ENCODE results near the gene SMARCA5. TPM values are rescaled to one million over a fixed set of nuclear protein-coding genes. Genes with fewer than 3 reads are reported as not detected.
A peak's percentile ranks its signal among the peaks of the same experiment; 100 is the strongest.

The SMARCA5 gene
- polyA plus RNA-seq (2013): 58.7 TPM

DNA sequence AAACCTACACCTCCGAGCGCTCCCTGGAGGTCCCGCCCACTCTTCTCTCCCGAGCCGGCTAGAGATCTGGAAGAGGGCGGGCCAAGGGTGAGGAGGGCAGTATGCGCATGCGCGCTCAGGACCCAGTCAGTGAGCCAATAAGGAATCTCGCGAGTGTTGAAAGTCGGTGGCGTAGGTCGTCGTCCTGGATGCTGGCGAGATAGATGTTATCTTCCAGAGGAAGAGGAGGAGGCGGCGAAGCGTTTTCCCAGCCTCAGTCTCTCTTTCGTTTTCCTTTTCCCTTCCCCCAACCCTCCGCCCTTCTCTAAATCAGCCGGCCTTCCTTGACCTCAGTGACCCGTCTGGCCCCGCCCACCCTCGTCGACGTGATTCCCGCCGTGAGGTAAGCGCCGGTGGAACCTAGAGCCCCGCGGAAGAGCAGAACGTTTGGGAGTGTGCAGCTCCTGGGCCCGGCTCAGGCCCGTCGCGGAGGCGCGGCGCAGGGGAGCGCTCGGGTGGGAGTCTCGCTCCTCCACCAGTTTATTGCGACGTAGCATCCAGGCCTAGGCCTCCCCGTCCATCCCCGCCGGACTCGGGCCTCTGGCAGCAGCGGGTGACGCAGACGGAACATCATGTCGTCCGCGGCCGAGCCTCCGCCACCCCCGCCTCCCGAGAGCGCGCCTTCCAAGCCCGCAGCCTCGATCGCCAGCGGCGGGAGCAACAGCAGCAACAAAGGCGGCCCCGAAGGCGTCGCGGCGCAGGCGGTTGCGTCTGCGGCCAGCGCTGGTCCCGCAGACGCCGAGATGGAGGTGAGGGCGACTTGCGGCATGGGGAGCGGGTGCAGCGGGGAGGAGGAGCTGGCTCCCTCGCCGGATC lies at the start of gene SMARCA5:
SMARCA5 (plus strand) TSS at position 389 of the 855 bp plus-strand sequence; CDS start at position 612, 223 bp downstream.
- Histone ChIP-seq H3K27me3 (replicated peaks in 2 of 5; ENCODE audit: control insufficient read depth in 4 of 5, insufficient read depth in 5 of 5, low read length in 4 of 5) (no peaks in the 10 kb centered on the region), H3K4me1 (ENCODE audit: control extremely low read depth in 1 of 4, control insufficient read depth in 4 of 4, insufficient read depth in 4 of 4, low read length in 3 of 4) (peaks cover 13 to 28% (median 19%) of the 10 kb centered on the region in 4 experiments), H3K9me3 (ENCODE audit: control extremely low read depth in 1 of 5, control insufficient read depth in 4 of 5, insufficient read depth in 2 of 5, low read depth in 1 of 5, low read length in 4 of 5) (peaks cover 0 to 2% (median 0%) of the 10 kb centered on the region in 5 experiments), H3K36me3 (ENCODE audit: control insufficient read depth in 4 of 4, insufficient read depth in 4 of 4, low read length in 3 of 4) (peaks cover 0 to 13% (median 2%) of the 10 kb centered on the region in 4 experiments), H3K27ac (ENCODE audit: insufficient read depth in 1 of 2, low read depth in 1 of 2, low read length in 2 of 2, poor library complexity in 1 of 2, severe bottlenecking in 2 of 2) (peak within 1 kb of the TSS; percentile 96 to 98), H3K4me3 (ENCODE audit: control insufficient read depth in 1 of 7, extremely low read depth in 1 of 7, insufficient read depth in 4 of 7, low read depth in 2 of 7, low read length in 6 of 7) (peak within 1 kb of the TSS; percentile 76 to 100 (median 99))
- DNase-seq: peak; percentile 99
- POLR2A ChIA-PET: interaction anchor here (0.5 to 1.4 kb wide), 5 partner anchors 9 to 676 kb away, joined by 3 to 10 read pairs (median 4); no protein-coding TSS in a partner anchor
- CTCF ChIA-PET: interaction anchor here (2.0 kb wide), 1 partner anchor 11 kb away, joined by 9 read pairs; no protein-coding TSS in a partner anchor
- under 1% methylated on average over 62 of the region's 86 CpGs for WGBS (ENCODE audit: insufficient coverage)

GRCh38 chr4:143473334-143474126 lies 40.0 kb upstream of the SMARCA5 start:
- DNase-seq: peak in 2 of 3 donors; percentile 1 to 4
- Histone ChIP-seq H3K36me3 (ENCODE audit: control insufficient read depth in 4 of 4, insufficient read depth in 4 of 4, low read length in 3 of 4) (peaks cover 7 to 24% (median 15%) of the 10 kb centered on the region in 4 experiments), H3K4me3 (ENCODE audit: control insufficient read depth in 1 of 7, extremely low read depth in 1 of 7, insufficient read depth in 4 of 7, low read depth in 2 of 7, low read length in 6 of 7) (no peak overlapping the region), H3K4me1 (ENCODE audit: control extremely low read depth in 1 of 4, control insufficient read depth in 4 of 4, insufficient read depth in 4 of 4, low read length in 3 of 4) (no peaks in the 10 kb centered on the region), H3K27ac (ENCODE audit: insufficient read depth in 1 of 2, low read depth in 1 of 2, low read length in 2 of 2, poor library complexity in 1 of 2, severe bottlenecking in 2 of 2) (no peak overlapping the region), H3K27me3 (replicated peaks in 2 of 5; ENCODE audit: control insufficient read depth in 4 of 5, insufficient read depth in 5 of 5, low read length in 4 of 5) (no peaks in the 10 kb centered on the region), H3K9me3 (ENCODE audit: control extremely low read depth in 1 of 5, control insufficient read depth in 4 of 5, insufficient read depth in 2 of 5, low read depth in 1 of 5, low read length in 4 of 5) (no peaks in the 10 kb centered on the region)
- POLR2A ChIA-PET: no interaction called here
- CTCF ChIA-PET: no interaction called here
- no CpG with 5 or more reads among the region's 1 CpG for WGBS (ENCODE audit: insufficient coverage)

DNA sequence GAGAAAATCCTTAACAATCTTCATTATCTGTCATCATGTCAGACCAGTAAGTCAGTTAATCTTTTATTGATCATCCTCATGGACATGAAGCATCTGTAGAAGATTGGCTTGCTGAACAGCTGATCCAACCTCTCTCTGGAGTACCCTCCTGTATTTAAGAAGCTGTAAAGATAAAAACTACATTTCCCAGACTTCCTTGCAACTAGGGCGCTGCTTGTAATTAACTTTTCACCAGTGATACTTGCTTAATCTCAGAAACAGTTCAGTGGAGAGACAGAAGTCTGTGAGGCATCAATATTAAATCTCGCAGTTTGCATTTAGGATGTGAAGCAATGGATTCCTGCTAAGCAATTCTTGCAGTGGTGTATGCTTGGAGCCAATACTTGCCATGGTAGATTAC lies 36.0 kb upstream of the SMARCA5 start:
- POLR2A ChIA-PET: no interaction called here

GRCh38 chr4:143481361-143481760 lies 32.1 kb upstream of the SMARCA5 start:
- no peaks in the 10 kb centered on the region for H3K4me1 ChIP-seq (ENCODE audit: control extremely low read depth in 1 of 4, control insufficient read depth in 4 of 4, insufficient read depth in 4 of 4, low read length in 3 of 4)
- ChIA-PET CTCF (interaction anchor here (1.2 to 2.1 kb wide), 3 partner anchors 105 to 282 kb away, joined by 3 to 8 read pairs (median 6); no protein-coding TSS in a partner anchor), POLR2A (no interaction called here)
- no peaks in the 10 kb centered on the region for H3K9me3 ChIP-seq (ENCODE audit: control extremely low read depth in 1 of 5, control insufficient read depth in 4 of 5, insufficient read depth in 2 of 5, low read depth in 1 of 5, low read length in 4 of 5)
- WGBS (ENCODE audit: insufficient coverage): 90% methylated on average over 2 of the region's 3 CpGs
- no peaks in the 10 kb centered on the region for H3K27me3 ChIP-seq (replicated peaks in 2 of 5; ENCODE audit: control insufficient read depth in 4 of 5, insufficient read depth in 5 of 5, low read length in 4 of 5)
- H3K36me3 ChIP-seq (ENCODE audit: control insufficient read depth in 4 of 4, insufficient read depth in 4 of 4, low read length in 3 of 4): no peaks in the 10 kb centered on the region
- no peak overlapping the region for H3K4me3 ChIP-seq (ENCODE audit: control insufficient read depth in 1 of 7, extremely low read depth in 1 of 7, insufficient read depth in 4 of 7, low read depth in 2 of 7, low read length in 6 of 7)
- H3K27ac ChIP-seq (ENCODE audit: insufficient read depth in 1 of 2, low read depth in 1 of 2, low read length in 2 of 2, poor library complexity in 1 of 2, severe bottlenecking in 2 of 2): no peak overlapping the region
- no peak for DNase-seq

More for the DNA sequence above, 36.0 kb upstream of the SMARCA5 start:
- no peak overlapping the region for H3K4me3 ChIP-seq (ENCODE audit: control insufficient read depth in 1 of 7, extremely low read depth in 1 of 7, insufficient read depth in 4 of 7, low read depth in 2 of 7, low read length in 6 of 7)
- peaks cover 0 to 8% (median 1%) of the 10 kb centered on the region in 4 experiments for H3K36me3 ChIP-seq (ENCODE audit: control insufficient read depth in 4 of 4, insufficient read depth in 4 of 4, low read length in 3 of 4)
- H3K27ac ChIP-seq (ENCODE audit: insufficient read depth in 1 of 2, low read depth in 1 of 2, low read length in 2 of 2, poor library complexity in 1 of 2, severe bottlenecking in 2 of 2): no peak overlapping the region
- CTCF ChIA-PET: interaction anchor here (0.6 to 1.4 kb wide), 3 partner anchors 26 to 275 kb away, joined by 3 to 4 read pairs (median 4); no protein-coding TSS in a partner anchor
- WGBS (ENCODE audit: insufficient coverage): 96% methylated on average over 2 of the region's 2 CpGs
- no peaks in the 10 kb centered on the region for H3K4me1 ChIP-seq (ENCODE audit: control extremely low read depth in 1 of 4, control insufficient read depth in 4 of 4, insufficient read depth in 4 of 4, low read length in 3 of 4)
- no peaks in the 10 kb centered on the region for H3K9me3 ChIP-seq (ENCODE audit: control extremely low read depth in 1 of 5, control insufficient read depth in 4 of 5, insufficient read depth in 2 of 5, low read depth in 1 of 5, low read length in 4 of 5)
- H3K27me3 ChIP-seq (replicated peaks in 2 of 5; ENCODE audit: control insufficient read depth in 4 of 5, insufficient read depth in 5 of 5, low read length in 4 of 5): no peaks in the 10 kb centered on the region
- no peak for DNase-seq

- Histone ChIP-seq H3K4me3 (ENCODE audit: control insufficient read depth in 1 of 7, extremely low read depth in 1 of 7, insufficient read depth in 4 of 7, low read depth in 2 of 7, low read length in 6 of 7) (no peak overlapping the region), H3K27me3 (replicated peaks in 2 of 5; ENCODE audit: control insufficient read depth in 4 of 5, insufficient read depth in 5 of 5, low read length in 4 of 5) (no peaks in the 10 kb centered on the region), H3K9me3 (ENCODE audit: control extremely low read depth in 1 of 5, control insufficient read depth in 4 of 5, insufficient read depth in 2 of 5, low read depth in 1 of 5, low read length in 4 of 5) (no peaks in the 10 kb centered on the region), H3K36me3 (ENCODE audit: control insufficient read depth in 4 of 4, insufficient read depth in 4 of 4, low read length in 3 of 4) (no peaks in the 10 kb centered on the region), H3K27ac (ENCODE audit: insufficient read depth in 1 of 2, low read depth in 1 of 2, low read length in 2 of 2, poor library complexity in 1 of 2, severe bottlenecking in 2 of 2) (no peak overlapping the region), H3K4me1 (ENCODE audit: control extremely low read depth in 1 of 4, control insufficient read depth in 4 of 4, insufficient read depth in 4 of 4, low read length in 3 of 4) (no peaks in the 10 kb centered on the region)
- no CpG with 5 or more reads among the region's 1 CpG for WGBS (ENCODE audit: insufficient coverage)
- ChIA-PET POLR2A (no interaction called here), CTCF (interaction anchor here (0.8 to 1.2 kb wide), 6 partner anchors 17 to 281 kb away, joined by 3 to 5 read pairs (median 4); no protein-coding TSS in a partner anchor)
- peak; percentile 64 to 80 (median 75) for DNase-seq
Measured at GRCh38 chr4:143482840-143483239, 30.7 kb upstream of the SMARCA5 start.

DNA sequence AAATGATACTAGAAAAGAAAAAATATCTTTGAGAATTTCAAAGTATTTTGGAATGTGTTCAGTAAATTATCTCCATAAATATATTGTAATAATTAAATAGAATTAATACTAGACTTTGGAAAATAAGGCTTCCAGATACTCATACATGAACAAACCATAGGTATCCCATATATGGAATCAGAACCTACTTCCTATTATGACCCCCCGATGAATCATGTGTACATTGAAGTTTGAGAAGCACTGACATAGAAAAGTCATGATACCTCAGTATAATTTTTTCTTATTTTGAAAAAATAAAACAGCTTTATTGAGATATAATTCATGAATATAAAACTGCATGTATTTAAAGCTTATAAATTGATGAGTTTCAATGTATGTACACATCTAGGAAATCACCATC lies 27.2 kb upstream of the SMARCA5 start:
- ChIA-PET CTCF (interaction anchor here (2.2 kb wide), 1 partner anchor 110 kb away, joined by 12 read pairs; no protein-coding TSS in a partner anchor), POLR2A (no interaction called here)
- Histone ChIP-seq H3K27me3 (replicated peaks in 2 of 5; ENCODE audit: control insufficient read depth in 4 of 5, insufficient read depth in 5 of 5, low read length in 4 of 5) (no peaks in the 10 kb centered on the region), H3K4me1 (ENCODE audit: control extremely low read depth in 1 of 4, control insufficient read depth in 4 of 4, insufficient read depth in 4 of 4, low read length in 3 of 4) (no peaks in the 10 kb centered on the region), H3K9me3 (ENCODE audit: control extremely low read depth in 1 of 5, control insufficient read depth in 4 of 5, insufficient read depth in 2 of 5, low read depth in 1 of 5, low read length in 4 of 5) (no peaks in the 10 kb centered on the region), H3K27ac (ENCODE audit: insufficient read depth in 1 of 2, low read depth in 1 of 2, low read length in 2 of 2, poor library complexity in 1 of 2, severe bottlenecking in 2 of 2) (no peak overlapping the region), H3K36me3 (ENCODE audit: control insufficient read depth in 4 of 4, insufficient read depth in 4 of 4, low read length in 3 of 4) (no peaks in the 10 kb centered on the region), H3K4me3 (ENCODE audit: control insufficient read depth in 1 of 7, extremely low read depth in 1 of 7, insufficient read depth in 4 of 7, low read depth in 2 of 7, low read length in 6 of 7) (no peak overlapping the region)
- DNase-seq: peak in 1 of 3 donors; percentile 4
- WGBS (ENCODE audit: insufficient coverage): no CpG with 5 or more reads among the region's 1 CpG
